LNCAP (cell line): ENCODE results near the gene SIPA1L3.

Experiments used
- TF ChIP-seq, protein P1 (sequence below): fragments of 450-650 bp; IDR thresholded peaks from 2 replicates; pipeline ENCODE4 v1.5.1; 2017; ENCODE audit warnings: mild to moderate bottlenecking

SIPA1L3 gene

DNA sequence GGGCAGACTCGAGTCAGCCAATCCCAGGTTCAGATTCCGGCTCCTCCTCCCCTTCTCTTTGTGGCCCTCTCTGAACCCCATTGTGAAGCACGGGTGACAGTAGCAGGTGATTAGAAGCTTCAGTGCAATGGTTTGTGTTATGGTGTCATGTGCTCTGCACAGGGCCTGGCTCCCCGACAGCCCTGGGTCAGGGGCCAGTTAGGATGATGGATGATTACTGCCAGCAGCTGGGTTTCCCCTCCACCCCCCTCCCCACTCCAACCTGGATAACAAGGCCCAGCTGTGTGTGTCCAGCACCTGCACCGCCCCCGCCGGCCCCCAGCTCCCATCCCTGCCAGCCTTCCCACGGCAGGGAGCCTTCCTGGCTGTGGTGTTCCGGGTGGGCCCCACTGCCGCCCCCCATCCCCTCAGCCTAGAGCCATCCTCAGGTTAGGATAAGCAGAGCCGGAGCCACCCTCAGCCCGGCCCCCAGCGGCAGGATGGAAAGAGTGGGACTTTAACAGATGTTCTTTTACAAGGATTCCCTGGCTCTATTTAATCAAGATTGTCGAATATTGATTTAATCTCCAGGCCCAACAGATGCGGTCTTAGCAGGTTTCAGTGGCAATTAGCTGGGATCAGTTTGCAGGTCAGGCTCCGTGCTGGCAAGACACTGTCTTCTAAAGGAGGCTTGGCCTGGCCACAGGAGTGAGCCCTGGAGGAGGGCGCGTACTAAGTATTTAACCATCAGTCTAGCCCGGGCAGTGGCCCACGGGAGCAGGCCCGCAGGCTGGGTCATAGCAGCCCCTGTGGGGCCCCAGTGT lies 156.2 kb downstream of the SIPA1L3 start:
- TF ChIP-seq, protein P1, sequence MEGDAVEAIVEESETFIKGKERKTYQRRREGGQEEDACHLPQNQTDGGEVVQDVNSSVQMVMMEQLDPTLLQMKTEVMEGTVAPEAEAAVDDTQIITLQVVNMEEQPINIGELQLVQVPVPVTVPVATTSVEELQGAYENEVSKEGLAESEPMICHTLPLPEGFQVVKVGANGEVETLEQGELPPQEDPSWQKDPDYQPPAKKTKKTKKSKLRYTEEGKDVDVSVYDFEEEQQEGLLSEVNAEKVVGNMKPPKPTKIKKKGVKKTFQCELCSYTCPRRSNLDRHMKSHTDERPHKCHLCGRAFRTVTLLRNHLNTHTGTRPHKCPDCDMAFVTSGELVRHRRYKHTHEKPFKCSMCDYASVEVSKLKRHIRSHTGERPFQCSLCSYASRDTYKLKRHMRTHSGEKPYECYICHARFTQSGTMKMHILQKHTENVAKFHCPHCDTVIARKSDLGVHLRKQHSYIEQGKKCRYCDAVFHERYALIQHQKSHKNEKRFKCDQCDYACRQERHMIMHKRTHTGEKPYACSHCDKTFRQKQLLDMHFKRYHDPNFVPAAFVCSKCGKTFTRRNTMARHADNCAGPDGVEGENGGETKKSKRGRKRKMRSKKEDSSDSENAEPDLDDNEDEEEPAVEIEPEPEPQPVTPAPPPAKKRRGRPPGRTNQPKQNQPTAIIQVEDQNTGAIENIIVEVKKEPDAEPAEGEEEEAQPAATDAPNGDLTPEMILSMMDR: no peak

DNA sequence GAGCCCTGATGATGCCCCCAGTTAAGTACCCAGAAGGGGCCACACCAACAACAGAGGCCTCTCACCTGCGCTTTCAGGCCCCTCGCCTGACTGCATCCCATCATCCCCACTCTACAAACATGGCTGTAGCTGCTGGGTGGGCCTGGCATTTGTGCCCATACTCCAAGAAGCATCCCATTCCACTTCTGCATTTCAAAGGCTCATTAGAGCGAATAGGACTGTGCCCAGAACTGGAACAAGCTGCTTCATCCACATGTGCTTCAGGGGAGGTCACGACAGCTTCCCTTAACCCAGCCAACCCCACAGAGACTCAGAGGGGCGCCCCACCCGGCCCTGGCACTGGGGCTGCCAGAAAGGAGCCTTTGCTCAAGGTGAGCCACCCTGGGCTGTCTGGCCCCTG lies 156.9 kb downstream of the SIPA1L3 start:
- TF ChIP-seq, protein P1: no peak

DNA sequence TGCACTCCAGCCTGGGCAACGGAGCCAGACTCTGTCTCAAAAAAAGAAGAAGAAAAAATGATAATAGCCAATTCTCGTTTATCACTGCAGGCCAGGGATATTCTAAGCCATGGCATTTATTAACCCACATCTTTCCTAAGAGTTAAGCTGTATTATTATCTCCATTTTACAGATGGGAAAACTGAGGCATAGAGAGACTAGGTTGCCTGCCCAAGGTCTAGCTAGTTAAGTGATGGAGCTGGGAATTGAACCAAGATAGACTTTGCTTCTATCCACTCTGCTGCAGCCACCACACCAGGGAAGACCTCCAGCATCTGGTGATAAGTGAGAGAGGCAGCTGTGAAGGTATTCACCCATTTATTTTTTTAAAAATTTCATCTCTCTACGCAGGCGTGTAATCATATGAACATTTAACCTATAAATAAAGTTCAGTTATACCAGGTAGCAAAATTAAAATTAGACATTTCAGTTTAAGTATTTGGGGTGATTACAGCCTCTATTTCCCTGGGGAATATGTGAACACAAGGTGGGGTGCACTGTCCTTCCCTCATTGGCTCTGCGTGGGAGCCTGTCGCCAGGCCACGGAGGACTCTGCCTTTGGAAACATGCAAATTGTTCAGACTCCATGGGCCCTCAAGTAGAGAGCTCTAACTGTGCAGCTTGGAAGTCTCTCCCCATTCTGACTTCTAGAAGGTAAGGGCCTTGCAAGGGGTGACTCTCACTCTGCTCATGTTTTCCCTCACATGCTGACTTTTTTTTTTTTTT lies 157.8 kb downstream of the SIPA1L3 start:
- TF ChIP-seq, protein P1: no peak

DNA sequence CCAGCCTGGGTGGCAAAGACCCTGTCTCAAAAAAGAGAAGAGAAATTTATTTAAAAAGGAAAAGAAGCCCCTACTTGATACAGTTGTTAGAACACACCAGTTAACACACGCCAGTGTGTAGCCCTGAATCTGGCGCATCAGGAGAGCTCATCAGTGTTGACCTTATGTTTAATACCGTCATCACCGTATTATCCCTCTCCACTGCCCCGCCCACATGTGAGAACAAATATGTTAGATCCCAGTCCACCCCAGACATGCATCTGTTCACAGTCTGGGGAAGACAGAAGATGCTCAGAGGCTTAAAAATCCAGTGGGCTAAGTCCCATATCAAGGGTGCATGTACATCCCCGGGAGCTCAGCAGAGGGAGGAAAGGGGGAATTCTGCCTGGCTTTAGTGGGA lies 161.8 kb downstream of the SIPA1L3 start:
- TF ChIP-seq, protein P1: no peak

DNA sequence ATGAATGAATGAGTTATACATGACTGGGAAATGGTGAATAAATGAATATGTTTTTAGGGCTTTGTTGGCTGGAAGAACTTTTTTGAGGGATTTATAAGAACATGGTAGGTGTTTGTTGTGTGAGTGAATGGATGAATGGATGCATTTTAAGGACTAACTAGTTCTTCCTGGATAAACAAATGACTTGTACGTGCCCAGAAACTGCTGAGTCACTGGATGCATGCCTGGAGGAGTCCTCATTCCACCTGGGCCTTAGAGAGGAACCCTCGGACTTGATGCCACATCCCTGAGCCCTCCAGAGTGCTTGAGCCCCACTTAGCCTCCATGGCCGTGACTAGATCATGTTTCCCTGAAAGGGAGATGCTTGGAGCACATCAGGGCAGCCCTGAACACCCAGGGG lies 163.6 kb downstream of the SIPA1L3 start:
- TF ChIP-seq, protein P1: no peak

DNA sequence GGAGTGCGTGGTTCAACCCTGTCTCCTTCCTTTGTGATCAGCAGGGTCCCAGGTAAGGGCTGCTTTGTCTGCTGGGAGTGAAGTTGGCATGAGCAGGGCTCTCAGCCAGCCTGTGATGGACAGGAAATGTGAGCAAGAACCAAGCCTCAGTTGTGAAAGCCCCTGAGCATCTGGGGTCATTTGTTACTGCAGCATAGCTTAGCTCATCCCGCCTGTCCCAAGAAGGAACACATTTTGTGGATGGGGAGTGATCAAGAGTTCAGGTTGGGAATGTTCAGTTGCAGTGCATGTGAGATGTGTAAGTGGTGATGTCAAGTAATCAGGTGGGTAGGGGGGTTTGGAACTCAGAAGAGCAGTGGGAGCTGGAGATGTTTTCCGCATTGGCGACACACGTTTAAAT lies 164.6 kb downstream of the SIPA1L3 start:
- TF ChIP-seq, protein P1: no peak

DNA sequence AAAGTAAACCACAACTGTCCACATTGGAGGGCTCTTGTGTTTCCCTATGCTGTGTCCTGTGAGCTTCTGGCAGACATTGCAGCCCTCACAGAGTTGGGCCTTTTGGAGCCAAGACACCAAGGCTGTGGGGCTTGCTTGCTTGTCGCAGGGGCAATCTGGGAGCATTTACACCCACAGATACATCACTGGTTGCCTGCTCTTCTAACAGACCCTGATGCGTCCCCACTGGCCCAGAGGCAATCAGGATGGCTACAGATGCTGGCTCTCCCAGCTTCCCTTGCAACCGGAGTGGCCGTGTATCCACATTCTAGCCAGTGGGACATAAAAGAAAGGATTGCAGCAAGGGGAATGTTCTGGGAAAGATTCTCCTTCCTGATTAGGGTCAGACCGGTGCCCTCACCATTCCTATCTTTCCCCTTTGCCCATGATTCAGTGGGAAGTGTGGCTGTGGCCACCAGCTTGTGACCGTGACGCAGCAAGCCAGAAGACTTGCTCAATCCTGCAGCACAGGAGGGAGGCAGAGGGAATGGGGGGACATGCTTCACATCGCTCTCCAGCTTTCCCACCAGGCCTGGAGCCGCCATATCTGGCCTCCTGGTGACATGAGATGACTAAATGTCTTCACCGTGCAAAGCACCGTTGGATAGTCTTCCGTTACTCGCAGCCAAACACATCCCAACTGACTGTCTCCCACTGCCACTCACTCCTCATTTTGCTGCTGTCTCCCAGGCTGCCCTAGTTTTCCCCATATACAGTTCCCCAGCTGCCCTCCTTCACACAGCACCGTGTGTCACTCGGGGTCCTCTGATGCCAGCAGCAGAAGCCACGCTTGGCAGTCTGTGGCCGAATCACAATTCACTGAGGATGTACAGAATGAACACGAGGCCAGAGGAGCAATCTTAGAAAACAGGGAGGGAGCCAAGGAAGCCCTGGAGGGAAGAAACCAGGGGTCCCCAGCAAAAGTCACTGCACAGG lies 166.1 kb downstream of the SIPA1L3 start:
- TF ChIP-seq, protein P1: no peak
